ENCODE data around the gene IGSF10. TPM values are rescaled to one million over a fixed set of nuclear protein-coding genes. Genes with fewer than 3 reads are reported as not detected.

The IGSF10 gene, protein sequence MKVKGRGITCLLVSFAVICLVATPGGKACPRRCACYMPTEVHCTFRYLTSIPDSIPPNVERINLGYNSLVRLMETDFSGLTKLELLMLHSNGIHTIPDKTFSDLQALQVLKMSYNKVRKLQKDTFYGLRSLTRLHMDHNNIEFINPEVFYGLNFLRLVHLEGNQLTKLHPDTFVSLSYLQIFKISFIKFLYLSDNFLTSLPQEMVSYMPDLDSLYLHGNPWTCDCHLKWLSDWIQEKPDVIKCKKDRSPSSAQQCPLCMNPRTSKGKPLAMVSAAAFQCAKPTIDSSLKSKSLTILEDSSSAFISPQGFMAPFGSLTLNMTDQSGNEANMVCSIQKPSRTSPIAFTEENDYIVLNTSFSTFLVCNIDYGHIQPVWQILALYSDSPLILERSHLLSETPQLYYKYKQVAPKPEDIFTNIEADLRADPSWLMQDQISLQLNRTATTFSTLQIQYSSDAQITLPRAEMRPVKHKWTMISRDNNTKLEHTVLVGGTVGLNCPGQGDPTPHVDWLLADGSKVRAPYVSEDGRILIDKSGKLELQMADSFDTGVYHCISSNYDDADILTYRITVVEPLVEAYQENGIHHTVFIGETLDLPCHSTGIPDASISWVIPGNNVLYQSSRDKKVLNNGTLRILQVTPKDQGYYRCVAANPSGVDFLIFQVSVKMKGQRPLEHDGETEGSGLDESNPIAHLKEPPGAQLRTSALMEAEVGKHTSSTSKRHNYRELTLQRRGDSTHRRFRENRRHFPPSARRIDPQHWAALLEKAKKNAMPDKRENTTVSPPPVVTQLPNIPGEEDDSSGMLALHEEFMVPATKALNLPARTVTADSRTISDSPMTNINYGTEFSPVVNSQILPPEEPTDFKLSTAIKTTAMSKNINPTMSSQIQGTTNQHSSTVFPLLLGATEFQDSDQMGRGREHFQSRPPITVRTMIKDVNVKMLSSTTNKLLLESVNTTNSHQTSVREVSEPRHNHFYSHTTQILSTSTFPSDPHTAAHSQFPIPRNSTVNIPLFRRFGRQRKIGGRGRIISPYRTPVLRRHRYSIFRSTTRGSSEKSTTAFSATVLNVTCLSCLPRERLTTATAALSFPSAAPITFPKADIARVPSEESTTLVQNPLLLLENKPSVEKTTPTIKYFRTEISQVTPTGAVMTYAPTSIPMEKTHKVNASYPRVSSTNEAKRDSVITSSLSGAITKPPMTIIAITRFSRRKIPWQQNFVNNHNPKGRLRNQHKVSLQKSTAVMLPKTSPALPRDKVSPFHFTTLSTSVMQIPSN (N-terminal part only)
- total RNA-seq: 0.33 and 0.37 TPM in 2 replicates

DNA sequence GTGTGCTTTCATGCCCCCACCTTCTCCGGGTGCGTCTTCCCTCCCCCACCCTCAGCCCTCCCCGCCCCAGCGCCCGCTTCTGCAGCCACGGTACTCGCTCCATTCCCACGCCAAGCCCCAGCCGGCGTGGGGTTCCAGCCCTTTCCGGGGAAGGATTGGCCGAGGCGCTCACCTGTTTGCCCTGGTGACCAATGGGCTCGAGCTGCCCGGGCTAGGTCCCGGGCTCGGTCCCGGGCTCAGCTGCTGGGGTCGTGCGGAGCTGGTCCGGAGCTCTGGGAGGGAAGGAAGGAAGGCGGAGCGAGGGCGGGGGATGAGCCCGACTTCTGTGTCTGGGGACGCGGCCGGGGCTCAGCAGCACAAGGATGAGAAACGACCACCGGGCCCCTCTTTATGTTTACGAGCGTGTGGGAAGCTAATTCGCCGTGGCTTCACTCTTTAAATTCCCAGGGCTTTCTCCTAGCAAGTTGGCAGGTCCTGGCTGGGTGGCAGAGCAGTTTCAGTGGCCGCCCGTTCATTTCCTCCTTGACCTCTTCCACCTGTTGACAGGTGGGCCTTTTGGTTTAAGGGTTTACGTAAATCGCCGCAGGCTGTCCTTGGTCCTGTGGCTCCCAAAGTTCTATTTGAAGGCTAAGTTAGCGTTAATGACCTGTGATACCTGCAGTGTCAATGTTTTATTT lies at the start of gene IGSF10:
TSS of gene IGSF10 (minus strand) at position 288 of the 677 bp plus-strand sequence. CDS start 2,352 bp downstream, outside the sequence.

Other genes with a start within 250 kb of the IGSF10 start
- gene P2RY14, start 182.5 kb downstream of the IGSF10 start, total RNA-seq: not detected in 2 replicates
- not detected in 2 replicates for gene GPR87, start 144.2 kb downstream of the IGSF10 start, total RNA-seq
- not detected in 2 replicates for gene P2RY13, start 131.5 kb downstream of the IGSF10 start, total RNA-seq
- 0.11 and 0.12 TPM in 2 replicates for gene P2RY12, start 76.3 kb downstream of the IGSF10 start, total RNA-seq

Measured in uterine smooth muscle cell (primary cell).